KMS-11 (cell line): ENCODE results near the gene CAMTA1.

ENCODE experiments used
- H2AFZ ChIP-seq: fragments of 200-600 bp; sonication (generic); 2 replicates; pipeline ENCODE4 v1.6.1; 2016; ENCODE audit warnings: antibody characterized with exemption, mixed run types, low read depth
- H3K27ac ChIP-seq: fragments of 200-600 bp; sonication (generic); 2 replicates; pipeline ENCODE4 v1.6.1; 2016; ENCODE audit warnings: mild to moderate bottlenecking, mixed run types
- H3K27me3 ChIP-seq: fragments of 200-600 bp; sonication (generic); 2 replicates; pipeline ENCODE4 v1.6.1; 2017; ENCODE audit warnings: mild to moderate bottlenecking, low read depth, mixed run types, moderate library complexity; ENCODE audit not compliant: insufficient read depth
- H3K36me3 ChIP-seq: fragments of 200-600 bp; sonication (generic); 2 replicates; pipeline ENCODE4 v1.6.1; 2017; ENCODE audit warnings: mild to moderate bottlenecking, mixed run types; ENCODE audit not compliant: insufficient read depth
- H3K4me1 ChIP-seq: fragments of 200-600 bp; sonication (generic); 2 replicates; pipeline ENCODE4 v1.6.1; 2016; ENCODE audit warnings: mild to moderate bottlenecking, low read depth, mixed run types; ENCODE audit not compliant: poor library complexity, severe bottlenecking
- H3K4me2 ChIP-seq: fragments of 200-600 bp; sonication (generic); 2 replicates; pipeline ENCODE4 v1.7.0; 2016; ENCODE audit warnings: mild to moderate bottlenecking, mixed run types
- H3K4me3 ChIP-seq: fragments of 200-600 bp; sonication (generic); IDR thresholded peaks from 2 replicates; pipeline ENCODE4 v1.6.1; 2017; ENCODE audit warnings: low read depth, low read length, mixed read lengths; ENCODE audit not compliant: insufficient read depth
- H3K79me2 ChIP-seq: fragments of 200-600 bp; sonication (generic); 2 replicates; pipeline ENCODE4 v1.6.1; 2016; ENCODE audit warnings: low read depth, mixed run types; ENCODE audit not compliant: insufficient read depth
- H3K9ac ChIP-seq: fragments of 200-600 bp; sonication (generic); 2 replicates; pipeline ENCODE4 v1.6.1; 2016; ENCODE audit warnings: mild to moderate bottlenecking, mixed run types
- H4K20me1 ChIP-seq: fragments of 200-600 bp; sonication (generic); 2 replicates; pipeline ENCODE4 v1.6.1; 2016; ENCODE audit warnings: mild to moderate bottlenecking, mixed run types; ENCODE audit not compliant: insufficient read depth
- TF ChIP-seq, protein P1 (sequence below): fragments of 200-600 bp; sonication (generic); conservative IDR thresholded peaks from 2 replicates; pipeline ENCODE4 v1.6.1; 2017; ENCODE audit warnings: low read depth, mild to moderate bottlenecking, antibody characterized with exemption, low read length, moderate library complexity, mixed read lengths

CAMTA1 gene

GRCh38 chr1:7255303-7256058 lies 470.2 kb downstream of the CAMTA1 start:
- Histone ChIP-seq H3K4me3 (no peak overlapping the region), H4K20me1 (no peaks in the 10 kb centered on the region), H3K4me1 (no peaks in the 10 kb centered on the region), H3K79me2 (no peaks in the 10 kb centered on the region), H2AFZ (no peak overlapping the region), H3K27ac (no peak overlapping the region), H3K4me2 (no peak overlapping the region), H3K27me3 (peaks cover 17% of the 10 kb centered on the region; the same call in 1 of the 2 replicates), H3K9ac (no peak overlapping the region), H3K36me3 (no peaks in the 10 kb centered on the region)
- TF ChIP-seq, protein P1, sequence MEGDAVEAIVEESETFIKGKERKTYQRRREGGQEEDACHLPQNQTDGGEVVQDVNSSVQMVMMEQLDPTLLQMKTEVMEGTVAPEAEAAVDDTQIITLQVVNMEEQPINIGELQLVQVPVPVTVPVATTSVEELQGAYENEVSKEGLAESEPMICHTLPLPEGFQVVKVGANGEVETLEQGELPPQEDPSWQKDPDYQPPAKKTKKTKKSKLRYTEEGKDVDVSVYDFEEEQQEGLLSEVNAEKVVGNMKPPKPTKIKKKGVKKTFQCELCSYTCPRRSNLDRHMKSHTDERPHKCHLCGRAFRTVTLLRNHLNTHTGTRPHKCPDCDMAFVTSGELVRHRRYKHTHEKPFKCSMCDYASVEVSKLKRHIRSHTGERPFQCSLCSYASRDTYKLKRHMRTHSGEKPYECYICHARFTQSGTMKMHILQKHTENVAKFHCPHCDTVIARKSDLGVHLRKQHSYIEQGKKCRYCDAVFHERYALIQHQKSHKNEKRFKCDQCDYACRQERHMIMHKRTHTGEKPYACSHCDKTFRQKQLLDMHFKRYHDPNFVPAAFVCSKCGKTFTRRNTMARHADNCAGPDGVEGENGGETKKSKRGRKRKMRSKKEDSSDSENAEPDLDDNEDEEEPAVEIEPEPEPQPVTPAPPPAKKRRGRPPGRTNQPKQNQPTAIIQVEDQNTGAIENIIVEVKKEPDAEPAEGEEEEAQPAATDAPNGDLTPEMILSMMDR = no peak

DNA sequence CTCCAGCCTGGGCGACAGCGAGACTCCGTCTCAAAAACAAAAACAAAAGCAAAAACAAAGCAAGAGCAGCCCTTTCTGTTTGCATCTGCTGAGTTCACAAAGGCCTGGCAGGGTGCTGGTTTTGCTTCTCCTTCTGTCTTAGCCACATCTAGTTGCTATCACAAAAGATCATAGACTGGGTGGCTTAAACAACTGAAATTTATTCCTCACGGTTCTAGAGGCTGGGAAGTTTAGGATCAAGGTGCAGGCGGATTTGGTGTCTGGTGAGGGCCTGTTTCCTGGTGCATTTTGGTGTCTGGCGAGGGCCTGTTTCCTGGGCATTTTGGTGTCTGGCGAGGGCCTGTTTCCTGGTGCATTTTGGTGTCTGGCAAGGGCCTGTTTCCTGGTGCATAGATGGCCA lies 471.3 kb downstream of the CAMTA1 start:
- H3K79me2 ChIP-seq = no peaks in the 10 kb centered on the region
- H3K4me2 ChIP-seq = no peak overlapping the region
- peaks cover 15% of the 10 kb centered on the region; the same call in 1 of the 2 replicates for H3K27me3 ChIP-seq
- H3K27ac ChIP-seq = no peak overlapping the region
- H3K36me3 ChIP-seq = no peaks in the 10 kb centered on the region
- TF ChIP-seq, protein P1 = no peak
- H3K9ac ChIP-seq = no peak overlapping the region
- H3K4me3 ChIP-seq = no peak overlapping the region
- H2AFZ ChIP-seq = no peak overlapping the region
- H4K20me1 ChIP-seq = no peaks in the 10 kb centered on the region
- no peaks in the 10 kb centered on the region for H3K4me1 ChIP-seq

GRCh38 chr1:7257225-7257624 lies 472.0 kb downstream of the CAMTA1 start:
- no peak overlapping the region for H3K9ac ChIP-seq
- H3K27me3 ChIP-seq = peaks cover 14% of the 10 kb centered on the region; the same call in 1 of the 2 replicates
- H4K20me1 ChIP-seq = no peaks in the 10 kb centered on the region
- TF ChIP-seq, protein P1 = no peak
- H3K36me3 ChIP-seq = no peaks in the 10 kb centered on the region
- no peaks in the 10 kb centered on the region for H3K79me2 ChIP-seq
- no peak overlapping the region for H3K4me2 ChIP-seq
- no peak overlapping the region for H3K27ac ChIP-seq
- H3K4me1 ChIP-seq = no peaks in the 10 kb centered on the region
- no peak overlapping the region for H3K4me3 ChIP-seq
- no peak overlapping the region for H2AFZ ChIP-seq

DNA sequence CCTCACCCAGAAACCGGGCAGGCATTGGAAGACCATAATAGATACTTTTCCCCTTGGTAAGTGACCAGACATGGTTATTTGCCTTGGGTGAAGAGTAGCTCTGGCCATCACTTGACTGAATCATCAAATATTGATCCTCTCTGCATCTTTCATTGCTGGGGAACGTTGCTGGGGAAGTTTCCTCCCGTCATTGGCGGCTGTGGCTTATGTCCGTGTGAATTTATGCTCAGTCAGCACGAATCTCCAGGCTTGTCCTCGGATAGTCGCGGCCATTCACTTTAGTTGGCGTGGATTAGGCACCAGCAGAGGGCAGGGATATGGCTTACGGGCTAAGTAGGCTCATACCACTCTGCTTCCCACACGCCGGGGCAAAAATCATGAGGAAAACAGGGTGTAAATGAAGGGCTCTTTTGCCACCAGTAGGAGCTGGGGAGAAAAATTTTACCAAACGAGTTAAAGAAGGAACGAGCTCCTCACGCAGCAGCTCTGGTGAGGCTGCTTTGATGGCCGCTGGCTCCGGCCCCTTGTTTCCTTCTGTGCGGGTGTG lies 473.4 kb downstream of the CAMTA1 start:
- Histone ChIP-seq H3K9ac (no peak overlapping the region), H3K4me2 (no peak overlapping the region), H3K4me1 (no peaks in the 10 kb centered on the region), H3K36me3 (no peaks in the 10 kb centered on the region), H3K4me3 (no peak overlapping the region), H3K79me2 (no peaks in the 10 kb centered on the region), H4K20me1 (no peaks in the 10 kb centered on the region), H2AFZ (no peak overlapping the region), H3K27ac (no peak overlapping the region), H3K27me3 (peaks cover 10% of the 10 kb centered on the region; the same call in 1 of the 2 replicates)
- TF ChIP-seq, protein P1 = no peak
